Erythroblast (primary cell): Measurements from ENCODE around the gene FRMPD2.
"Not testable (repeated sequence)": the region's sequence is repeated elsewhere in the genome, so short reads cannot be mapped to it uniquely, and the experiment has no call there.

Source experiments
- DNase-seq, 2 experiments: peaks; one replicate each; lab custom pipeline; 2025; lab: John Stamatoyannopoulos, UW
- GATA1 ChIP-seq: IDR thresholded peaks from 2 replicates; pipeline ENCODE4 v1.6.1; 2011; ENCODE audit warnings: low read depth, mild to moderate bottlenecking, control low read depth, low read length, moderate library complexity
- POLR2A ChIP-seq: IDR thresholded peaks from 2 replicates; pipeline ENCODE4 v1.6.1; 2011; ENCODE audit warnings: mild to moderate bottlenecking, low read length

Gene FRMPD2

DNA sequence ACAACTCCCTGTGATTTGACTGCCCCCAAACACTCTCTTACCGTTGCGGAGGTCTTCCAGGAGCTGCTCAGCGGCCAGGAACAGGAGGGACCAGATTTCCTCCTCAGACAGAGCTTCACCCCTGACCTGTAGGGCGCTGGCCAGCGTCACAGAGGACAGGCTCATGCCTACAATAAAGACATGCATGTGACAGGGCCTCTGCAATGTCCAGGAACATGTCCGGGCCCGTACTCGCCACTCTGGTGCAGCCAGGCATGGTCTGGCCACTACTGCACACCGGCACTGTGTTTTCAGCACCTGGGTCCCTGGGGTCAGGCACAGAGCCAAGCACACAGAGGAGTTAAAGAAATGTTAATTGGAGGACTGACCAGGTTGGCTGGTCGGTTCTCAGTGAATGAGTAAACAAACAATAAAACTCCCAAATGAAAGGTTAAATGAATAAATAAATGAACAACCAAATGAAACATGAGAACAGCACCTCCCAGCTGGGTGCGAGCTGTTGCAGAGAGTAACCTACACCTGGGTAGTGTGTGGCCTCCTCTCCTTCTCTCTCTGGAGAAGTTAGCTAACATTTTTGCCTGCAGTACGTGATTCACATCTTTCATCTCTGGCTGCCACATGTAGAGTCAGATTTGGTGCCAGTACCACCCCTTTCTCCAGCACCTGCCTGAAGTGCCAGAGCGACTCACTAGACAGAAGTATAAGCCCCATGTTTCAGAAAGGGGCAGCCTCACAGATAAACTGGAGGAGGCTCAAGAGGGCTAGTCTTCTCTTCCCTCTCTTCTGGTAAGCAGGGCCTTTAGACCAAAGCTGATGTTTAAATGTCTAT is 22.8 kb downstream of the FRMPD2 start:
- TF ChIP-seq POLR2A (no peak), GATA1 (no peak)
- DNase-seq: no peak

DNA sequence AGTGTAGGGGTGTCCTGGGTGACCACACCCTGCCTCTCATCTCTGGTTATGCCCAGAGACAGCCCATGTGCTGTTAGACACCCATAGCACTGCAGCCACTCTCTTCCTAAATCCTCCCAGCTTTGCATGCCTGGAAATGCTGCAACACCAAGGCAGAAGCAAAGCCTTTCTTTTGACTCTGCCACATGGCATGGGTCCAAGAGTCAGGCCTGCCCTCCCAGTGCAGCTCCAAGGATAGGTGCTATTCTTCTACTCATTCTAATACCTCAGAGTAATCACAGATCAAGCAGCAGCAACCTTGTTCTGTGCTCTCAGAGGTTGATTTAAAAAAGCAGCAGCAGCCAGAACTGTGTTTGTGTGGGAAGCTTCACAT is 23.4 kb downstream of the FRMPD2 start:
- no peak for TF ChIP-seq POLR2A
- TF ChIP-seq GATA1: no peak
- DNase-seq: no peak

DNA sequence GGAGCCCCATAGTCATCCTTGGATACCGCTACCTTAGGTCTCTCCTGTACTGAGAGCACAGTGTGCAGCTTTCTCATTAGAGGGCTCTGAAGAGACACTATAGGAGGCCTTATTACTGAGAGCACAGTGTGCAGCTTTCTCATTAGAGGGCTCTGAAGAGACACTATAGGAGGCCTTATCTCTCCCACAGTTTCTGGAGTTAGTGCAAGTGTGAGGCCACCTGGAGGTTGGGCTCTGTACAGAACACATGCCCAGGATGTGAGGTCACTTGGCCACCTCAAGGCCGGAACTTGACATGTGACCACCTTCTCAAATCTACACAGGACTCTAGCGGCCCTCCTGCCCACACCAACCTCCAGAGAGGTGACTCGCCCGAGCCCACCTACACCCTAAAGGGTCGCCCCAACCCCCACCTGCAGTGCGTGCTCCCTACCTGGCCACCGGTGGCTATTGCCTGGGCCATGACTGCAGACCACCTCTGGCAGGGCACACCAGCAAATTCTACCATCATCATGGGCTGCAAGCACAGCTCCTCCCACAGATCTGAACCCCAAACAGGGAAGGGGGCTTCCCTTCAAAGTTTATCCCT is 24.6 kb downstream of the FRMPD2 start:
- TF ChIP-seq GATA1 (no peak), POLR2A (no peak)
- no peak for DNase-seq

DNA sequence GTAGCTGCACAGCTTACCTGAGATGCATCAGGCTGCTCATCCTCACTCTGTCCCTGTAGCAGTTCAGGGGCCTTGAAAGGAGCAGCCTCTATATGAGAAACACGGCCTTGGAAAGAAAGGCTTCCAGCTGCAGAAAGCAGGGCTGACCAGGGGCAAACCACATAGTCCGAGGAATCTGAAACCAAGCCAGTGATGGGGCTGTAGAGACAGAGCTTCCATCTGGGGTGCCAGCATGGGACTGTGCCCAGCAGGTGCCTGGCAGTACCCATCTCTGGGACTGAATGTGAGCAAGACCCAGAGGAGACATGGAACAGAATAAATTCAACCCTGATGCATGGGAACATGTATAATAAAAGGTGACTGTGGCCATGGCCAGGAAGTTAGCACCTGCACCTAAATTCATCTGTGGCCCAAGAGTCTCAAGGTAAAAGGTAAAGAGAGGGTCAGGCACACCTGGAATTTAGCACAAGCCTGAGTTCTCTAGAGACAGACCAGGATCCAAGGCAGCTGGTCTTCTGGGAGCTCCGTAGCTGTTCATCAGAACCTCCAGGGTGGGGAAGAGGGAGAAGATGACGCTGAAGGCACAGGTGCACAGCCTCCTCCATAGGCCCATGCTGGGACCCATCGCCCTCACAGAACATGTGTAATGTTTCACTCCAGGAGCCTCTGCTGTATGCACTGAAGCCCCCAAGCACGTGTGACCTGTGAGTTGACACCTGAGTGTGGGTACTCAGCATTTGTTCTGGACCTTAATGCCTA is 25.3 kb downstream of the FRMPD2 start:
- no peak for DNase-seq
- no peak for TF ChIP-seq GATA1
- no peak for TF ChIP-seq POLR2A

DNA sequence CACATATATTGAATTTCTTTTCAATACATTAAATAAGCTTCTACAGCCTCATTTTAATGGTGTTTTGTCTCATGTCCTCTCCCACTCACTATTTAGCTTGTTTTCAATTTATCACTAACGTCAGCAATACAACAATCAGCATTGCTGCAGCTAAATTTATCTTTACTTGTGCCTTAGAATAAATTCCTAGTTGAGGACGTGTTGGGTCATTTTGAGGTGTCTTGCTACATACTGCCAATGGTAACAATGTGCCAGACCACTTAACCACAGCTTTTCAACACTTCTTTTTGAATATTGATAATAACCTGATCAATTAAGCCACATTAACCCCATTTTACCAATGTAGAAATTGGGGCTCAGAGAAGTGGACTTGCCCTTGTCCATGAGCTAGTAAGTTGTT is 26.0 kb downstream of the FRMPD2 start:
- no peak for DNase-seq
- TF ChIP-seq POLR2A: no peak
- no peak for TF ChIP-seq GATA1

DNA sequence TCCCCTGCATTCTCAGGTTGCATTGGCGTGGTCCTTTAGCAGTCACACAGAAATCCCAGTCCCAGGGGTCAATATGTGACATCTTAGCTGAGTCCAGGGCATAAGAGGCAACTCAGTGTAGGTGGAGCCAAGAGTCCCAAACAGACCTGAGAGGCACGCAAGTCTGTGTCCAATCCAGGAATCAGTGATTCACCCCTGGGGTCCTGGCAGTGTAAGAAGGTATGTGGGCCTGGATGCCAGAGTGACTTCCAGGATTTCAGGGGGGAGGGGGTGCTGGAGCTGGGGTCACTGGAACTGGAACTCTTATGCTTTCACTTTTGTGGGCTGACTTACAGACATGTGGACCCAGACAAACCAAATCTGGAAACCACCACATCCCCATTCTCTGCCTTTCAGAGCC is 26.8 kb downstream of the FRMPD2 start:
- no peak for DNase-seq
- TF ChIP-seq POLR2A (no peak), GATA1 (no peak)

DNA sequence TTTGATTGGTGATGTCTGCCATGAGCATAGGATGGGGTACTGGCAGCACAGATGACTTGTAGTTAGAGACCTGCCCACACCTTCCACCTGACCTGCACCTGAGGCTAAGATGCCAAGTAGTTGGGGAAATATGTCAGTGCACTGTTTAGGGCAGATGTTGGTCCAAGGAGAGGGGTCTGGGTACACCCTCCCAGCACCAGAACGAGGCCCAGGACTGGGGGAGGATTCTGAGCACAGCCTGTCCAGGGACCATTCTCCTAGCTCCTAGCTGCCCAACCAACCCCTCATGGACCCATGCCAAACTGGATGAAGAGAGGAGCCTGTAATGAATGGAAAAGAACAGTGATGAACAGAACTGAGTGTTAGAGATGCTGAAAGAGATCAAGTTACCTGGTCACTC is 28.0 kb downstream of the FRMPD2 start:
- TF ChIP-seq GATA1: no peak
- no peak for TF ChIP-seq POLR2A
- no peak for DNase-seq

DNA sequence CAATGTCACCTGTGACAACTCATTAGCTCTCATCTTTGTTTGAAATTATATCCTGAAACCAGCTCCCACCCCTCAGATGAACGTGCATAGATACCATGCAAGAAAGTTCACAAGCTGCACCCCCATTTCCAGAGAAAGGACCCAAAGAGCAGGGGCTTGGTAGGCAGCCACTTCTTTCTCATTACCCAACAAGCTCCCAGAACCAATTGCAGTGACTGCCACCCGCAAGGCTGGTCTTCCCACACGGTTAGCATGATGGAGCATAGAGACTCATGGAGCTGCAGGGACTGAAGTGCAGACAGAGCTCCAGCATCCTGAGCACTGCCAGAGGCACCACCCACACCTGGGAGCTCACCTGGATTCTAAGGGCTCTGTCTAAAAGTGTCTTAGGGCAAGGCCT is 28.5 kb downstream of the FRMPD2 start:
- no peak for DNase-seq
- no peak for TF ChIP-seq GATA1
- no peak for TF ChIP-seq POLR2A

DNA sequence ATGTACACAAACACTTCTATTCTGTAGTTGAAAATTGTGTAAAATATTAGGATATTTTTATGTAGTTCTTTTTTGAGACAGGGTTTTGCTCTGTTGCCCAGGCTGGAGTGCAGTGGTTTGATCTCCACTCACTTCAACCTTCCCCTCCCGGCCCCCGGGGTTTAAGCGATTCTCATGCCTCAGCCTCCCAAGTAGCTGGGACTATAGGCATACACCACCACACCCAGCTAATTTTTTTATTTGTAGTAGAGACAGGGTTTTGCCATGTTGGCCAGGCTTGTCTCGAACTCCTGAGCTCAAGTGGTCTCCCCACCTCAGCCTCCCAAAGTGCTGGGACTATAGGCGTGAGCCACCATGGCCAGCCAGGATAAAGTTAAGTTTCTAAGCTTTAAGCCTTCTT is 30.6 kb downstream of the FRMPD2 start:
- DNase-seq: not testable (repeated sequence)

DNA sequence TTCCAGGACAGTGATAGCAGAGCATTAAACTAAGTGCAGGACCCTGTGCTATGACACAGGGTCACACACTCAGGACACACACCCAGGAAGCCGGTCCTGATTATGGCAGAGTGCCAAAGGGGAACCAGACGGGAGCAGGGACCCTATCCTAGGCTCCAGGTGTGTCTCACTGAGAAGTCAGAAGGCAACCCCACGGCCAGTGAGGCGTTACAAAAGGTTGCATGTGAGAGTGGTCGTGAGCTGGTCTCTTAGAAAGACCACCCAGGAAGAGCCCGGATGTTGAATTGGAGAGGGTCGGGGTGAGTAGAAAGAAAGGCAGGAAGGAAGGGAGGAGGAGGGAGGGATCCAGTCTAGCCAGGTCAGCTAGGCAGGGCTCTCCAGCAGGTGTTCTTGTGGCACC is 31.0 kb downstream of the FRMPD2 start:
- TF ChIP-seq GATA1 (no peak), POLR2A (no peak)
- no peak for DNase-seq

DNA sequence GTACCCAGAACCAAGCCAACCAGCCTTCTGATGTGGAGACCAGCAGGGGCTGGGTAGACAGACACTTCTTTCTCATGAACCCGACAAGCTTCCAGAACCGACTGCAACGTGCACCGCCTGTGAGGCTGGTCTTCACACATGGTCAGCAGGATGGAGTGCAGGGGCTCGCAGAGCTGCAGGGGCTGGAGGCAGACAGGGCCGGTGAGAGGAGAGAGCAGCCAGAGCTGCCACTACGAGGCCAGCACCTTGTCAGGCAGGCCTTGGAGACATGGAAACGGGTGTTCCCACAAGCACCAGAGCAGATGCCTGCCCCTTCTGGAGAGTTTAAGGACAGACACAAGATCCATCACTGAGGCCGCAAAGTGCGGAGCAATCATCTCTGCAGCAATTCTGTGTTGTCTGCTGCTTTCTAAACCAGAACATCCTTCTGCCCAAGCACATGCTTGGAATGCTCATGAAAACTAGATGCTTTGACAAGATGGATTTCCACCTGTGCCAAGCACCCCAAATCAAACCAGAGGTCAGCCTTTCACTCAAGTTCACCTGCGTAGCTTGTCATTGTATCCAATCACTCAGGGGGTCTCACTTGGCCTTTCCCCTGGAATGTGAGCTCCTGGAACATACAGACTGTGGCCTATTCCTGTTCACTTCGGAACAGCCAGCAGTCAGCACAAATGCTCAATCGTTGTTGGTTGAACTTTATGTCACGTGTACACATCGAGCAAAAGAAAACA is 32.2 kb downstream of the FRMPD2 start:
- DNase-seq: no peak

DNA sequence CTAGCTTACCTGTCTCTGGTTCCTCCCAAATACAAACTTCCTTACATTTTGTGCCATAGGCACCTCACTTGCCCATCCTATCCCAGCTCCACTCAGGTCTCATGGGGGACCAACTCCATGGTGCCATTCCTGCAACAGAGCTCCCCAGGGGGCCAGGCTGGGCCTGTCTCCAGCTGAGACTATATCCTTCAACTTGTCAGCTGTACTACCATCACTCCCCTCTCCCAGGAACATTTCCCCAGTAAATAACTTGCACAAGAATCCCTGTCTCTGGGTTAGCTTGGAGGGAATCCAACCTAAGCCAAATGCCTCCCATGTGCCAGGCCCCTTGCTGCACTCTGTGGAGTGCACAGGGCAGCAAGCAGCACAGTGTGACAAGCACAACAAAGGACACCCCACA is 33.2 kb downstream of the FRMPD2 start:
- TF ChIP-seq POLR2A (no peak), GATA1 (no peak)
- DNase-seq: no peak

More for the DNA sequence above, 32.2 kb downstream of the FRMPD2 start:
- TF ChIP-seq GATA1 (no peak), POLR2A (no peak)

DNA sequence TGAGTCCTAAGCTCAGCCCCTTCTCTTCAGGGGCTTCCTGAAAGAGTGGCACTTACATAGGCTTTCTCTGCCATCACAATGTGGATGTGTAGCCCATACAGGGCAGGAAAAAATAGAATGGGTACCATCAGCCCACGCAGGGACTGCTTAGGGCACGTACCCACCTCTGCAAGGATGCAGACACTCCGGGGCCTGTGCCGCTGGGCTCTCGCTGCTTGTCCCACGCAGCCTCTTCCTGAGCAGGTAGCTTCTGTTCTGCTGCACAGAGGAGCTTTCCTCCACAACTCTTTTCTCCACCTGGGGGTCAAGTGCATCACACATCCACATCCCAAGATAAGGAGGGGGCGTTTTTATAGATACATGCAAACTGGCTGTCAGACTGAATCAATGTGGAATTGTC is 34.3 kb downstream of the FRMPD2 start:
- DNase-seq: no peak
- no peak for TF ChIP-seq POLR2A
- no peak for TF ChIP-seq GATA1
